K562 (cell line): ENCODE data around the gene GALNT13. TPM values are rescaled to one million over a fixed set of nuclear protein-coding genes. Genes with fewer than 3 reads are reported as not detected.

ENCODE experiments used
- ATAC-seq: fragments of 200-7000 bp; cut with Tn5 transposase; 3 replicates; pipeline ENCODE4 v1.9.1; 2020; ENCODE audit warnings: moderate library complexity
- BruUV-seq: library from RNA; stranded (reverse); fragments of 400-500 nt; replicated peaks from 2 replicates; lab custom pipeline; 2021; lab: Mats Ljungman, UMichigan
- CTCF ChIA-PET: fragments of 300-600 bp; formaldehyde crosslinking; extraction: SDS; loops from one replicate; lab custom pipeline; 2021; ENCODE audit warnings: low intra/inter-chr PET ratio; lab: Yijun Ruan, JAX
- POLR2A ChIA-PET: fragments of 300-600, 350-650 bp; sonication (Branson Sonifier 250); formaldehyde crosslinking; extraction: SDS; loops from one replicate; lab custom pipeline; 2021; ENCODE audit warnings: antibody characterized with exemption, inconsistent platforms; lab: Yijun Ruan, JAX
- DNase-seq, 4 experiments: peaks; one replicate each; pipeline versions ENCODE4 v3.0.0 to v3.0.0-alpha.2; 2011 to 2018; ENCODE audit warnings: low spot score in 3 of 4, mixed read lengths in 3 of 4; ENCODE audit errors: extremely low read depth in 1 of 4
- FAIRE-seq: peaks from 2 replicates; lab custom pipeline; 2011; peaks lifted over from hg19 to GRCh38; lab: Jason Lieb, UNC
- H2AFZ ChIP-seq: 2 replicates; pipeline ENCODE4 v1.6.0; 2011; ENCODE audit warnings: low read depth, low read length, control low read depth, inconsistent platforms
- H3K27ac ChIP-seq: fragments of 200-600 bp; 3 replicates; pipeline ENCODE4 v1.8.0; 2011; ENCODE audit warnings: low read depth, mild to moderate bottlenecking, control low read depth, inconsistent platforms, low read length, moderate library complexity, mixed read lengths; ENCODE audit errors: extremely low read depth
- H3K27me3 ChIP-seq, 2 experiments: fragments of 300-600 bp in 1 of 2; 2 replicates in 1 of 2; 3 replicates in 1 of 2; pipeline versions ENCODE4 v1.6.0 to v1.8.0; 2011; ENCODE audit warnings: inconsistent platforms in 2 of 2, low read length in 2 of 2, mild to moderate bottlenecking in 1 of 2, mixed read lengths in 1 of 2, moderate library complexity in 1 of 2; ENCODE audit not compliant: control insufficient read depth in 2 of 2, insufficient read depth in 2 of 2
- H3K36me3 ChIP-seq: fragments of 300-600 bp; 3 replicates; pipeline ENCODE4 v1.8.0; 2011; ENCODE audit warnings: mild to moderate bottlenecking, low read length, inconsistent platforms; ENCODE audit not compliant: control insufficient read depth, insufficient read depth
- H3K4me1 ChIP-seq, 2 experiments: fragments of 200-600 bp in 1 of 2; replicated peaks in 1 of 2; 2 replicates in 1 of 2; 3 replicates in 1 of 2; pipeline versions ENCODE4 v1.5.1 to v1.8.0; 2011; ENCODE audit warnings: inconsistent platforms in 2 of 2, low read length in 2 of 2, mild to moderate bottlenecking in 1 of 2, mixed read lengths in 1 of 2, moderate library complexity in 1 of 2; ENCODE audit not compliant: control insufficient read depth in 2 of 2, insufficient read depth in 2 of 2
- H3K4me2 ChIP-seq: 2 replicates; pipeline ENCODE4 v1.6.1; 2011; ENCODE audit warnings: low read length, control low read depth, inconsistent platforms, mixed read lengths; ENCODE audit not compliant: insufficient read depth
- H3K4me3 ChIP-seq: fragments of 200-600 bp; sonication (generic), shearing (Covaris generic); 2 replicates; pipeline ENCODE4 v1.5.1; 2016; ENCODE audit warnings: control low read depth, inconsistent platforms
- H3K79me2 ChIP-seq: fragments of 200-600 bp; 3 replicates; pipeline ENCODE4 v1.8.0; 2011; ENCODE audit warnings: low read length, inconsistent platforms; ENCODE audit not compliant: control insufficient read depth, insufficient read depth
- H3K9ac ChIP-seq, 2 experiments: 2 replicates each; pipeline versions ENCODE4 v1.6.0 to v1.6.1; 2011; ENCODE audit warnings: low read depth in 2 of 2, low read length in 2 of 2, control low read depth in 1 of 2, inconsistent platforms in 1 of 2, mild to moderate bottlenecking in 1 of 2, mixed read lengths in 1 of 2; ENCODE audit not compliant: insufficient read depth in 1 of 2
- H3K9me1 ChIP-seq: one replicate; pipeline ENCODE4 v1.6.0; 2011; ENCODE audit warnings: inconsistent platforms, mild to moderate bottlenecking, low read length, moderate library complexity; ENCODE audit not compliant: control insufficient read depth, insufficient read depth
- H3K9me3 ChIP-seq: replicated peaks from 2 replicates; pipeline ENCODE4 v1.5.1; 2011; ENCODE audit warnings: low read depth, low read length, inconsistent platforms; ENCODE audit not compliant: control insufficient read depth, insufficient read depth
- H4K20me1 ChIP-seq: replicated peaks from 2 replicates; pipeline ENCODE4 v1.6.1; 2011; ENCODE audit warnings: low read length, inconsistent platforms, mixed read lengths; ENCODE audit not compliant: control insufficient read depth, insufficient read depth
- ARID3A ChIP-seq: IDR thresholded peaks from 2 replicates; pipeline ENCODE4 v1.6.1; 2012; ENCODE audit warnings: low read depth, low read length, improper control_type of control experiment, borderline replicate concordance
- CAMTA2 ChIP-seq: fragments of 250-450 bp; sonication (Bioruptor Pico); conservative IDR thresholded peaks from 2 replicates; pipeline ENCODE4 v1.5.1; 2022
- DNMT1 ChIP-seq: fragments of 450-650 bp; IDR thresholded peaks from 2 replicates; pipeline ENCODE4 v1.6.1; 2016; ENCODE audit warnings: antibody characterized with exemption, mild to moderate bottlenecking
- FOXP1 ChIP-seq: sonication (generic); formaldehyde crosslinking; IDR thresholded peaks from 2 replicates; pipeline ENCODE4 v1.8.0; 2022; ENCODE audit warnings: mild to moderate bottlenecking, missing genetic modification reagents
- HINFP ChIP-seq: fragments of 450-650 bp; conservative IDR thresholded peaks from 2 replicates; pipeline ENCODE4 v1.6.1; 2016; ENCODE audit warnings: missing genetic modification characterization, low read depth, mild to moderate bottlenecking, control low read depth, missing compliant biosample characterization
- HMGN3 ChIP-seq: IDR thresholded peaks from 2 replicates; pipeline ENCODE4 v1.6.1; 2011; ENCODE audit warnings: borderline replicate concordance, low read depth, mild to moderate bottlenecking, mixed read lengths, low read length; ENCODE audit not compliant: insufficient read length; ENCODE audit errors: extremely low read depth
- NBN ChIP-seq: fragments of 450-650 bp; IDR thresholded peaks from 2 replicates; pipeline ENCODE4 v1.6.1; 2016; ENCODE audit warnings: low read depth, mild to moderate bottlenecking
- NFXL1 ChIP-seq: fragments of 450-650 bp; formaldehyde crosslinking; IDR thresholded peaks from 2 replicates; pipeline ENCODE4 v1.4.0; 2021; ENCODE audit warnings: mild to moderate bottlenecking
- SMARCE1 ChIP-seq: fragments of 450-650 bp; IDR thresholded peaks from 2 replicates; pipeline ENCODE4 v1.7.1; 2016; ENCODE audit warnings: mild to moderate bottlenecking
- SMC3 ChIP-seq: conservative IDR thresholded peaks from 2 replicates; pipeline ENCODE4 v1.6.1; 2011; ENCODE audit warnings: low read depth, low read length, improper control_type of control experiment; ENCODE audit not compliant: insufficient read depth
- SP1 ChIP-seq: sonication (generic); formaldehyde crosslinking; IDR thresholded peaks from 2 replicates; pipeline ENCODE4 v1.8.1; 2022; ENCODE audit warnings: mild to moderate bottlenecking, missing genetic modification reagents
- THAP12 ChIP-seq: fragments of 250-450 bp; sonication (Bioruptor Pico); IDR thresholded peaks from 2 replicates; pipeline ENCODE4 v1.9.0; 2021; ENCODE audit warnings: mild to moderate bottlenecking, inconsistent platforms
- TRIM24 ChIP-seq, 2 experiments: fragments of 450-650 bp; IDR thresholded peaks; 2 replicates each; pipeline ENCODE4 v1.6.1; 2016
- ZNF347 ChIP-seq: fragments of 450-650 bp; formaldehyde crosslinking; IDR thresholded peaks from 2 replicates; pipeline ENCODE4 v1.4.0; 2020; ENCODE audit warnings: low read depth, mild to moderate bottlenecking, moderate library complexity
- ZNF785 ChIP-seq: fragments of 250-450 bp; sonication (Bioruptor Pico); IDR thresholded peaks from 2 replicates; pipeline ENCODE4 v1.4.0; 2020; ENCODE audit warnings: mild to moderate bottlenecking
- WGBS: fragments of 100-300 bp; shearing (Covaris generic); methylation state at CpG from one replicate; pipeline ENCODE4 v1.1.6; 2016; ENCODE audit warnings: low coverage, mixed read lengths; ENCODE audit not compliant: insufficient coverage; ENCODE audit errors: missing lambda C conversion rate; 5-methylcytosine and 5-hydroxymethylcytosine counted together
- in situ Hi-C: fragments of 300-500 bp; cut with MboI; formaldehyde crosslinking; loops from 4 replicates; pipeline ENCODE4 v1.15.0; 2018; ENCODE audit warnings: inconsistent platforms, mixed read lengths
- intact Hi-C: fragments of 100-400 bp; cut with micrococcal nuclease; formaldehyde crosslinking; loops from 2 replicates; pipeline ENCODE4 v1.14.2; 2022
- polyA plus RNA-seq, 8 experiments: library from polyadenylated mRNA; depleted of rRNA in 4 of 8; stranded (reverse) in 5 of 8; unstranded in 3 of 8; fragments of >200 nt; fragmentation: Nextera tagmentation in 2 of 8; fragmentation: Illumina TruSeq in 1 of 8; extraction: Ambion mirVana in 2 of 8; extraction: Trizol in 1 of 8; gene quantifications; 2 replicates each; pipeline versions ENCODE4 v1.2.1 to v1.2.3, GENCODE V29; 2011 to 2014; ENCODE audit warnings: inconsistent platforms in 1 of 8, missing spikeins in 1 of 8
- total RNA-seq, 7 experiments: library from RNA; depleted of rRNA in 6 of 7; stranded (reverse); fragments of >200 nt in 6 of 7; fragmentation: Illumina TruSeq in 2 of 7; extraction: Trizol in 2 of 7; gene quantifications; 2 replicates each; pipeline versions ENCODE4 v1.2.1 to v1.2.3, GENCODE V29; 2011 to 2021; ENCODE audit warnings: low replicate concordance in 1 of 7

GALNT13 gene
- total and polyA plus RNA-seq, 9 of the 15 experiments (the other 6 are each of a cell fraction or from before 2014, with no cell fraction given): not detected

GRCh38 chr2:153873052-153874048 lies 1.6 kb downstream of the GALNT13 start:
- intact Hi-C loops (no loop called here), in situ Hi-C loops (no loop called here)
- no peaks in the 10 kb centered on the region for H4K20me1 ChIP-seq
- no peaks in the 10 kb centered on the region for H3K79me2 ChIP-seq
- H3K4me3 ChIP-seq: no peak overlapping the region
- POLR2A ChIA-PET: no interaction called here
- no peak overlapping the region for H2AFZ ChIP-seq
- no peak overlapping the region for H3K9ac ChIP-seq
- no peaks in the 10 kb centered on the region for H3K9me3 ChIP-seq
- FAIRE-seq (no peak), DNase-seq (no peak), ATAC-seq (no peak)
- TF ChIP-seq HMGN3: no peak
- TF ChIP-seq SMARCE1: no peak
- TF ChIP-seq SP1: no peak
- no peak for TF ChIP-seq NBN
- TF ChIP-seq THAP12 (CRISPR knock-in tag): no peak
- no peak for TF ChIP-seq CAMTA2
- no peak for TF ChIP-seq HINFP
- no peak for TF ChIP-seq TRIM24 (IDR thresholded peaks at IDR 0.05)
- no peak for TF ChIP-seq ARID3A
- no peak for TF ChIP-seq FOXP1 (CRISPR knock-in tag)
- no peak for TF ChIP-seq ZNF347 (CRISPR knock-in tag)
- no peak for TF ChIP-seq SMC3
- no peak for TF ChIP-seq ZNF785 (CRISPR knock-in tag)
- TF ChIP-seq NFXL1: no peak
- no peak for TF ChIP-seq DNMT1
- no peaks in the 10 kb centered on the region for H3K4me1 ChIP-seq
- no peaks in the 10 kb centered on the region for H3K27me3 ChIP-seq
- no peak overlapping the region for H3K4me2 ChIP-seq
- H3K9me1 ChIP-seq: no peaks in the 10 kb centered on the region
- no peak overlapping the region for H3K27ac ChIP-seq
- BruUV-seq: no TSS peak
- WGBS: 2% methylated on average over 36 of the region's 36 CpGs
- CTCF ChIA-PET: no interaction called here
- no peaks in the 10 kb centered on the region for H3K36me3 ChIP-seq
